Mesendoderm (in vitro differentiated cells): ENCODE data around the gene FUBP3.

ENCODE experiments used
- DNase-seq: peaks from one replicate; pipeline ENCODE4 v3.0.0; 2013
- H2AK5ac ChIP-seq: 2 replicates; pipeline ENCODE4 v1.6.1; 2013; ENCODE audit warnings: low read length, inconsistent platforms
- H2BK120ac ChIP-seq: 2 replicates; pipeline ENCODE4 v1.6.1; 2013; ENCODE audit warnings: low read depth, mild to moderate bottlenecking, low read length, moderate library complexity, mixed read lengths
- H2BK15ac ChIP-seq: replicated peaks from 2 replicates; pipeline ENCODE4 v1.6.1; 2013; ENCODE audit warnings: low read depth, mild to moderate bottlenecking, moderate library complexity
- H2BK5ac ChIP-seq: 2 replicates; pipeline ENCODE4 v1.6.1; 2013; ENCODE audit warnings: low read length, inconsistent platforms
- H3K18ac ChIP-seq: 2 replicates; pipeline ENCODE4 v1.6.1; 2013; ENCODE audit warnings: mild to moderate bottlenecking, low read length, mixed read lengths
- H3K23ac ChIP-seq: one replicate; pipeline ENCODE4 v1.6.1; 2013; ENCODE audit warnings: low read length
- H3K27ac ChIP-seq: 2 replicates; pipeline ENCODE4 v1.5.1; 2013; ENCODE audit warnings: low read depth, mild to moderate bottlenecking, inconsistent platforms, low read length, moderate library complexity
- H3K27me3 ChIP-seq: 2 replicates; pipeline ENCODE4 v1.6.1; 2013; ENCODE audit warnings: low read length, control low read depth, mild to moderate bottlenecking, inconsistent platforms; ENCODE audit not compliant: insufficient read depth, poor library complexity
- H3K36me3 ChIP-seq: 2 replicates; pipeline ENCODE4 v1.6.1; 2013; ENCODE audit warnings: low read length, inconsistent platforms; ENCODE audit not compliant: control insufficient read depth, insufficient read depth
- H3K4ac ChIP-seq: one replicate; pipeline ENCODE4 v1.6.1; 2013; ENCODE audit warnings: low read depth, mild to moderate bottlenecking, low read length, moderate library complexity
- H3K4me1 ChIP-seq: 2 replicates; pipeline ENCODE4 v1.6.1; 2013; ENCODE audit warnings: low read depth, low read length, inconsistent platforms; ENCODE audit not compliant: control insufficient read depth
- H3K4me2 ChIP-seq: 2 replicates; pipeline ENCODE4 v1.6.1; 2013; ENCODE audit warnings: low read length
- H3K4me3 ChIP-seq: 2 replicates; pipeline ENCODE4 v1.5.1; 2013; ENCODE audit warnings: mild to moderate bottlenecking, low read length
- H3K56ac ChIP-seq: one replicate; pipeline ENCODE4 v1.6.1; 2013; ENCODE audit warnings: low read length
- H3K79me1 ChIP-seq: 2 replicates; pipeline ENCODE4 v1.6.1; 2013; ENCODE audit warnings: low read length, inconsistent platforms
- H3K79me2 ChIP-seq: 2 replicates; pipeline ENCODE4 v1.6.1; 2013; ENCODE audit warnings: mild to moderate bottlenecking, low read length; ENCODE audit not compliant: control insufficient read depth, insufficient read depth
- H3K9ac ChIP-seq: 2 replicates; pipeline ENCODE4 v1.6.1; 2013; ENCODE audit warnings: low read length, inconsistent platforms
- H4K5ac ChIP-seq: one replicate; pipeline ENCODE4 v1.6.1; 2013; ENCODE audit warnings: low read length
- H4K8ac ChIP-seq: one replicate; pipeline ENCODE4 v1.6.1; 2013; ENCODE audit warnings: low read depth, mild to moderate bottlenecking, control low read depth, low read length, moderate library complexity
- WGBS: extraction: QIAGEN DNeasy Blood & Tissue Kit; methylation state at CpG from one replicate; pipeline ENCODE4 v1.1.7; 2013; ENCODE audit warnings: low lambda C conversion rate, missing lambda C conversion rate; ENCODE audit not compliant: insufficient coverage; ENCODE audit errors: extremely low coverage; 5-methylcytosine and 5-hydroxymethylcytosine counted together

FUBP3 gene

GRCh38 chr9:130667120-130667435 lies 87.7 kb downstream of the FUBP3 start:
- Histone ChIP-seq H3K27me3 (peaks cover 61% of the 10 kb centered on the region), H2BK120ac (no peak overlapping the region), H3K4ac (no peak overlapping the region), H3K9ac (no peak overlapping the region), H3K4me1 (no peaks in the 10 kb centered on the region), H2BK5ac (no peak overlapping the region), H2BK15ac (no peak overlapping the region), H3K36me3 (no peaks in the 10 kb centered on the region), H2AK5ac (no peak overlapping the region), H3K4me3 (no peak overlapping the region), H3K4me2 (no peak overlapping the region), H3K79me2 (no peaks in the 10 kb centered on the region), H4K8ac (no peak overlapping the region), H3K18ac (no peak overlapping the region), H3K56ac (no peak overlapping the region), H3K27ac (no peak overlapping the region), H4K5ac (no peak overlapping the region), H3K79me1 (no peaks in the 10 kb centered on the region), H3K23ac (no peak overlapping the region)
- WGBS: no CpG with 5 or more reads among the region's 4 CpGs
- DNase-seq: no peak

DNA sequence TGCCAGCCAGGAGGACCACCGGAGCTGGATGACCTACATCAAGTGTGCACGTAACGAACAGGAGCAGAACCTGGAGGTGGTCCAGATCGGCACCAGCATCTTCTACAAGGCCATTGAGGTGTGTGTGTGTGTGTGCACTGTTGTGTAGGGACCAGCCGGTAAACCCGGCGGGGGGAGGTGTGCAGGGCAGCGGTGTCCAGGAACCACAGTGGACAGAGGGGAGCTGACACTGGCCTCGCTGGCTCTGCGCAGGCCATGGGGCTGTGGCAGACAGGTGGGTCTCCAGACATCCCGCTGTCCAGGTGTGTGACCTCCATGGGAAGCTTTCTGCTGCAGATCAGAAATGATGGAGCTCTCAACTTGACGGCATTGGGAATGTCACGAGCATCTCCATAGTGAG lies 88.8 kb downstream of the FUBP3 start:
- Histone ChIP-seq H3K18ac (no peak overlapping the region), H3K36me3 (no peaks in the 10 kb centered on the region), H2BK5ac (no peak overlapping the region), H3K4me1 (no peaks in the 10 kb centered on the region), H3K4ac (no peak overlapping the region), H3K23ac (no peak overlapping the region), H3K27ac (no peak overlapping the region), H3K9ac (no peak overlapping the region), H4K8ac (no peak overlapping the region), H3K4me3 (no peak overlapping the region), H3K4me2 (no peak overlapping the region), H3K56ac (no peak overlapping the region), H3K27me3 (peaks cover 50% of the 10 kb centered on the region), H2BK15ac (no peak overlapping the region), H4K5ac (no peak overlapping the region), H2BK120ac (no peak overlapping the region), H3K79me2 (no peaks in the 10 kb centered on the region), H2AK5ac (no peak overlapping the region), H3K79me1 (no peaks in the 10 kb centered on the region)
- no CpG with 5 or more reads among the region's 13 CpGs for WGBS
- no peak for DNase-seq

- H4K5ac ChIP-seq: no peak overlapping the region
- no CpG with 5 or more reads among the region's 12 CpGs for WGBS
- H3K23ac ChIP-seq: no peak overlapping the region
- DNase-seq: no peak
- no peaks in the 10 kb centered on the region for H3K79me1 ChIP-seq
- no peak overlapping the region for H2BK5ac ChIP-seq
- H3K18ac ChIP-seq: no peak overlapping the region
- H2AK5ac ChIP-seq: no peak overlapping the region
- H3K27ac ChIP-seq: no peak overlapping the region
- H4K8ac ChIP-seq: no peak overlapping the region
- no peak overlapping the region for H3K56ac ChIP-seq
- H3K79me2 ChIP-seq: no peaks in the 10 kb centered on the region
- H3K4ac ChIP-seq: no peak overlapping the region
- H3K36me3 ChIP-seq: no peaks in the 10 kb centered on the region
- H2BK15ac ChIP-seq: no peak overlapping the region
- H3K4me2 ChIP-seq: no peak overlapping the region
- H3K4me3 ChIP-seq: no peak overlapping the region
- H2BK120ac ChIP-seq: no peak overlapping the region
- no peaks in the 10 kb centered on the region for H3K4me1 ChIP-seq
- no peak overlapping the region for H3K9ac ChIP-seq
- H3K27me3 ChIP-seq: peaks cover 45% of the 10 kb centered on the region
Observed at GRCh38 chr9:130668659-130669058, 89.3 kb downstream of the FUBP3 start.

DNA sequence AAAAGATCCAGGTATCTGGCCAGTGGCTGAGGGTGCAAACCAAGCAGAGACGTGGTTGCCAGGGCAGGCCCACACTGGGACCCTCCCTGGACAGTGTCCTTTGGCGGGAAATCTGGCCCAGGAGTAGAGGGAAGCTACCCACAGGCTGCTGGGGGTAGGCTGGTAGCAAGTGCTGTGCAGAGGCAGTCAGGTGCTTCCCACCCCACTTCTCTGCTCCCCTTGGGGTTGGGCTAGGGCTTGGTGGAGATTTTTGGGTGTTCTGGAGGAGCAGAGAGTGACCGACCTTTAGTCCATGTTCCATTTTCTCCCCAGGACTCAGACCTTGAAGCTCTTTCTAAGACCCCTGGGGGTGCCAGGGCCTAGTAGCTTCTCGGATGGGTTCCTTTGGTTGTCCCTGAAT lies 90.6 kb downstream of the FUBP3 start:
- no peaks in the 10 kb centered on the region for H3K79me2 ChIP-seq
- H3K79me1 ChIP-seq: no peaks in the 10 kb centered on the region
- DNase-seq: no peak
- H3K27me3 ChIP-seq: peaks cover 32% of the 10 kb centered on the region
- H3K36me3 ChIP-seq: no peaks in the 10 kb centered on the region
- no peak overlapping the region for H2BK5ac ChIP-seq
- H4K8ac ChIP-seq: no peak overlapping the region
- H3K4me1 ChIP-seq: no peaks in the 10 kb centered on the region
- no peak overlapping the region for H3K4ac ChIP-seq
- no peak overlapping the region for H3K56ac ChIP-seq
- no peak overlapping the region for H3K4me2 ChIP-seq
- H3K4me3 ChIP-seq: no peak overlapping the region
- H2BK120ac ChIP-seq: no peak overlapping the region
- no peak overlapping the region for H2BK15ac ChIP-seq
- no peak overlapping the region for H3K23ac ChIP-seq
- H3K27ac ChIP-seq: no peak overlapping the region
- no peak overlapping the region for H2AK5ac ChIP-seq
- no CpG with 5 or more reads among the region's 4 CpGs for WGBS
- H3K18ac ChIP-seq: no peak overlapping the region
- no peak overlapping the region for H3K9ac ChIP-seq
- H4K5ac ChIP-seq: no peak overlapping the region

DNA sequence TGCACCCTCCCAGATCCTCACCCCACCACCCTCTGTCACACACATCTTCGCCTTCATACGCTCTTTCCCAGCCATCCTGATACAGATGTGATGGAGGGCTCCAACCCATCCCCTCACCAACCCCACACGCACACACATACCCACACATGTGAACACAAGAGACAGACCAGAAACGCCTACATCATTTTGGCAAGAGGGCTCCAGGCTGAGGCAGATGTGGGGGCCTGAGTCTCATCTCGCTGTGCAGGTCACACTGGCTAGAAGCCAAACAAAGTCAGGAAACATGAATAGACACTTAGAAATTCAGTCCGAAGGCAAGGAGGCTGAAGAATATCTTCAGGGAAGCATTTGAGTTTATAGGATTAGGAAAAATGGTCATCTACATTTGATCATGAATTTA lies 91.3 kb downstream of the FUBP3 start:
- H3K79me1 ChIP-seq: no peaks in the 10 kb centered on the region
- WGBS: no CpG with 5 or more reads among the region's 6 CpGs
- H4K5ac ChIP-seq: no peak overlapping the region
- H3K23ac ChIP-seq: no peak overlapping the region
- H3K9ac ChIP-seq: no peak overlapping the region
- no peak overlapping the region for H2BK5ac ChIP-seq
- no peak overlapping the region for H2AK5ac ChIP-seq
- H3K27me3 ChIP-seq: peaks cover 27% of the 10 kb centered on the region
- H3K4me3 ChIP-seq: no peak overlapping the region
- no peak overlapping the region for H3K4me2 ChIP-seq
- no peak overlapping the region for H4K8ac ChIP-seq
- no peak overlapping the region for H3K27ac ChIP-seq
- no peaks in the 10 kb centered on the region for H3K36me3 ChIP-seq
- H2BK15ac ChIP-seq: no peak overlapping the region
- no peak overlapping the region for H3K18ac ChIP-seq
- no peak overlapping the region for H3K56ac ChIP-seq
- H3K4ac ChIP-seq: no peak overlapping the region
- no peaks in the 10 kb centered on the region for H3K79me2 ChIP-seq
- H2BK120ac ChIP-seq: no peak overlapping the region
- no peak for DNase-seq
- H3K4me1 ChIP-seq: no peaks in the 10 kb centered on the region

- no CpG with 5 or more reads among the region's 8 CpGs for WGBS
- Histone ChIP-seq H3K27me3 (peaks cover 10% of the 10 kb centered on the region), H3K27ac (no peak overlapping the region)
Observed at GRCh38 chr9:130672466-130672865, 93.1 kb downstream of the FUBP3 start.

More at GRCh38 chr9:130672466-130672865, 93.1 kb downstream of the FUBP3 start:
- no peak overlapping the region for H4K5ac ChIP-seq
- H3K4me3 ChIP-seq: no peak overlapping the region
- H3K79me1 ChIP-seq: no peaks in the 10 kb centered on the region
- H3K4me2 ChIP-seq: no peak overlapping the region
- no peaks in the 10 kb centered on the region for H3K4me1 ChIP-seq
- no peak overlapping the region for H4K8ac ChIP-seq
- H3K56ac ChIP-seq: no peak overlapping the region
- H2BK15ac ChIP-seq: no peak overlapping the region
- H2BK5ac ChIP-seq: no peak overlapping the region
- no peak overlapping the region for H2AK5ac ChIP-seq
- H3K9ac ChIP-seq: no peak overlapping the region
- H3K4ac ChIP-seq: no peak overlapping the region
- H3K18ac ChIP-seq: no peak overlapping the region
- H3K23ac ChIP-seq: no peak overlapping the region
- no peak overlapping the region for H2BK120ac ChIP-seq
- DNase-seq: no peak
- no peaks in the 10 kb centered on the region for H3K36me3 ChIP-seq
- H3K79me2 ChIP-seq: no peaks in the 10 kb centered on the region
